Measurements from ENCODE around the gene POLA2. TPM values are rescaled to one million over a fixed set of nuclear protein-coding genes. Genes with fewer than 3 reads are reported as not detected.

The POLA2 gene
- polyA plus RNA-seq, 3 donors from 2014 or later = 10.1 to 11.8 (median 11.8) TPM

- Mint-ChIP-seq H3K27ac (no peak overlapping the region), H3K36me3 (peaks cover 17 to 45% (median 31%) of the 10 kb centered on the region in 3 donors), H3K9me3 (no peaks in the 10 kb centered on the region), H3K27me3 (ENCODE audit: low read depth in 3 of 3) (peaks cover 0 to 2% (median 0%) of the 10 kb centered on the region in 3 donors), H3K4me3 (no peak overlapping the region), H3K4me1 (no peaks in the 10 kb centered on the region)
- no peak for DNase-seq
Observed at GRCh38 chr11:65279741-65280440, 18.1 kb downstream of the POLA2 start.

- Mint-ChIP-seq H3K4me3 (no peak overlapping the region), H3K27ac (no peak overlapping the region), H3K36me3 (peaks cover 17 to 46% (median 31%) of the 10 kb centered on the region in 3 donors), H3K9me3 (no peaks in the 10 kb centered on the region), H3K4me1 (no peaks in the 10 kb centered on the region), H3K27me3 (ENCODE audit: low read depth in 3 of 3) (peaks cover 0 to under 1% (median 0%) of the 10 kb centered on the region in 3 donors)
- DNase-seq = no peak
Observed at GRCh38 chr11:65280646-65281045, 18.9 kb downstream of the POLA2 start.

DNA sequence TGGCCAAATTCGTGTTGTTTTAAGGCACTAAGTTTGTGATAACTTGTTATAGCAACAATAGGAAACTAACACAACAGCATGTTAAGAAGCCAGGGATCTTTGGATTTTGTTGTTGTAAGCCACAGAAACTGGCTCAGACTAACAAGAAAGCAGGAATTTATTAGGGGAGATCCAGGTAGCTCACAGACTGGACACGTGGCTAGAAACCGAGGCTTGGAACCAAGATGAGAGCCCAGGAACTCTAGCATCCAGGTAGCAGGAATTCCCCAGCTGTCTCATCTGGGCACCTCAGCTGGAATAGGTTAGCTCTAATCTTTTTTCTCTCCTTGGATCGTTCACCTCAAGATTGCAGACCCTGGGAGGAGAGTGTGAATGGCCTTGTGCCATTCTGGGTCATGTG lies 24.9 kb downstream of the POLA2 start:
- Mint-ChIP-seq H3K27me3 (ENCODE audit: low read depth in 3 of 3) (peaks cover 0 to 2% (median 0%) of the 10 kb centered on the region in 3 donors), H3K27ac (no peak overlapping the region), H3K4me1 (no peaks in the 10 kb centered on the region), H3K9me3 (no peaks in the 10 kb centered on the region), H3K4me3 (no peak overlapping the region), H3K36me3 (peaks cover 28 to 46% (median 33%) of the 10 kb centered on the region in 3 donors)
- no peak for DNase-seq

GRCh38 chr11:65287601-65288000 lies 25.8 kb downstream of the POLA2 start:
- no peaks in the 10 kb centered on the region for H3K4me1 Mint-ChIP-seq
- H3K9me3 Mint-ChIP-seq = no peaks in the 10 kb centered on the region
- no peak overlapping the region for H3K4me3 Mint-ChIP-seq
- peak overlapping the region in 2 of 6 donors; percentile 5 to 17 for H3K27ac Mint-ChIP-seq
- peaks cover 25 to 43% (median 30%) of the 10 kb centered on the region in 3 donors for H3K36me3 Mint-ChIP-seq
- DNase-seq = no peak
- peaks cover 0 to 2% (median 0%) of the 10 kb centered on the region in 3 donors for H3K27me3 Mint-ChIP-seq (ENCODE audit: low read depth in 3 of 3)

DNA sequence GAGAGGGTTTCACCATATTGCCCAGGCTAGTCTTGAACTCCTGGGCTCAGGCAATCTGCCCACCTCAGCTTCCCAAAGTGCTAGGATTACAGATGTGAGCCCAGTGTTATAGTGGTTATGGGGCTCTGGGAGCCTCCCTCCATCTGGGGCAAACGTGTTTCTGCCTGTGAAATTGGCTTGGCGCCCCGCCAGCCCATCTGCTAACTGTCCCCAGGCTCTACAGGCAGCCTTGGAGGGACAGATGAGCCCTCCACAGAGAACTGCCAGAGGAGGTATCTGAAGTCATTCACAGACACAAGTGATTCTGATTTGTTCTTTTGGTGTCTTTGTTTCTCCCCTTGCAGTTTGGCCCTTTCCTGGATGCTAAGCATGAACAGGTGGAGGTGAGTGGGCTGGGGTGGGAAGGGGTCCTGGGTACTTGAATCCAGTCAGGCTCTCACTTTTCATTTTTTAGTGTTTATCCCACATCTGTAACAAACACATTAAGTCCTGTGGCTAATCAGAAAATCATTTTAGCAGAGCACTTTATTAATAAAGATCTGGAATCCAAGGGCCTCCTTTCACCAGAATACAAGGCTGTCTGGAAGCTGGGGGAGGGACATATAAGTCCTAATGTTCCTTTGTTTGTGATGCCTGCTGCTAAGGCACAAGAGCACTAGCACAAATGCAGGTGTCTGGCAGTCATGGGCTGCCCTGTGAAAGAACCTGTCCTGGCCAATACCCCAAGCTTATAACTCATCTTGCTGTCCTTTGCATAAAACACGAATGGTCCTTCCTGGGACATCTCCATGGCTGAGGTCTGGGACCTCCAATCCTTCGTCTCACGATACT lies 27.2 kb downstream of the POLA2 start:
- peaks cover 25 to 51% (median 36%) of the 10 kb centered on the region in 3 donors for H3K36me3 Mint-ChIP-seq
- DNase-seq = no peak

DNA sequence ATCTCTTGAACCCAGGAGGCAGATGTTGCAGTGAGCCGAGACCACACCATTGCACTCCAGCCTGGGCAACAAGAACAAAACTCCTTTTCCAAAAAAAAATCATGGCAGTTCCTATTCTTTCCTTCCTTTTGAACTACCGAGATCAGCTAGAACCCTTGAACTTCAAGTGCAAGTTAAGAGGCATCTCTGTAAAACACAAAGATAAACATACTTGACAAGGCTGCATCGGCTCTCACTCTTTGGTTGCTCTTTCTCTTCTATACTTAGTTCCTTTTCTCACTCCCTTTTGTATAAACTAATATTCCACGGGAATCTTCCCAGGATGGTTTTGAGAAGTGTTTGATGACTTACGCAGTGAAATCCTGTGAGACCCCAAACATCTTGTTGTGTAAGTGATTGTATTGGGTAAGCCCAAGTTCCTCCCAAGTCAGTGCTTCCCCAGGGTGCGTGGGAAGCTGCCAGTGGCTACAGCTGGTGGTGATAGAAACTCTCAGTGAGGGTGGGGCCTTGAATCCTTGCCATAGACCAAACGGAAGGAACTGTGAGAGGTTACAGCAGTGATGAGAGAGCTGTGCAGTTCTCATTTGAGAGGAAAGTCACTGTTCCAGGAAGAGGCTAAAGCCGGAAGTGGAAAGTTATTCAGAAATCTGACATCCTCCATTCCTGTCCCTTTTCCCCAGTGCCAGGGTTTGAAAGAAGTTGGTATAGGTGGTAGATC lies 28.8 kb downstream of the POLA2 start:
- no peak overlapping the region for H3K4me3 Mint-ChIP-seq
- peaks cover 0 to 2% (median 0%) of the 10 kb centered on the region in 3 donors for H3K27me3 Mint-ChIP-seq (ENCODE audit: low read depth in 3 of 3)
- H3K4me1 Mint-ChIP-seq = no peaks in the 10 kb centered on the region
- peak overlapping the region in 2 of 6 donors; percentile 25 to 40 for H3K27ac Mint-ChIP-seq
- no peaks in the 10 kb centered on the region for H3K9me3 Mint-ChIP-seq
- peaks cover 25 to 66% (median 46%) of the 10 kb centered on the region in 3 donors for H3K36me3 Mint-ChIP-seq
- no peak for DNase-seq

More for the DNA sequence above, 27.2 kb downstream of the POLA2 start:
- H3K9me3 Mint-ChIP-seq = no peaks in the 10 kb centered on the region
- H3K4me3 Mint-ChIP-seq = no peak overlapping the region
- no peak overlapping the region for H3K27ac Mint-ChIP-seq
- peaks cover 0 to 2% (median 0%) of the 10 kb centered on the region in 3 donors for H3K27me3 Mint-ChIP-seq (ENCODE audit: low read depth in 3 of 3)
- no peaks in the 10 kb centered on the region for H3K4me1 Mint-ChIP-seq

- H3K27ac Mint-ChIP-seq = peak overlapping the region in 1 of 6 donors; percentile 53
- peaks cover 33 to 71% (median 50%) of the 10 kb centered on the region in 3 donors for H3K36me3 Mint-ChIP-seq
- H3K4me3 Mint-ChIP-seq = no peak overlapping the region
- H3K27me3 Mint-ChIP-seq (ENCODE audit: low read depth in 3 of 3) = peaks cover 0 to 2% (median 0%) of the 10 kb centered on the region in 3 donors
- H3K9me3 Mint-ChIP-seq = no peaks in the 10 kb centered on the region
- no peaks in the 10 kb centered on the region for H3K4me1 Mint-ChIP-seq
- no peak for DNase-seq
Observed at GRCh38 chr11:65291613-65292012, 29.9 kb downstream of the POLA2 start.

DNA sequence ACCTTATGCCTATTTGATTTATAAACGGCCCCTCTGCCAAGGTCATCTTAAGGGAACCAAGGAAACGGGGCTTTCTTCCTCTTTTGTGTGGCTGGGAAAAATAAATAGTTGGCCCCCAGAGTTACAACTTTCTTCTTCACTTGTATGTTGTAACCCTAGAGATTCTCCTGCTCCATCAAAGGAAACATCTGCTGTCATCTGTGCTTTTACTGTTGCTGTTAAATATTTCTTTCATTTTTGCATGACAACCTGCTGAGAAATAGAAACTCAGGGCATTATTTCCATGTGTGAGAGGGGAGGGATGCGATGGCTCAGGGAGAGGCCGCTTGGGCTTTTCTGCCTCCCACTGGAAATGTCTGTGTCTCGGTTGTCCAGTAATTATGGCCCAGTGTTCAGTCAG lies 31.1 kb downstream of the POLA2 start:
- Mint-ChIP-seq H3K27ac (no peak overlapping the region), H3K36me3 (peaks cover 28 to 62% (median 45%) of the 10 kb centered on the region in 3 donors)

GRCh38 chr11:65293909-65294381 lies 32.2 kb downstream of the POLA2 start:
- peaks cover 0 to 2% (median 0%) of the 10 kb centered on the region in 3 donors for H3K27me3 Mint-ChIP-seq (ENCODE audit: low read depth in 3 of 3)
- H3K9me3 Mint-ChIP-seq = no peaks in the 10 kb centered on the region
- no peak overlapping the region for H3K4me3 Mint-ChIP-seq
- DNase-seq = no peak
- H3K27ac Mint-ChIP-seq = peak overlapping the region in 1 of 6 donors; percentile 61
- peaks cover 28 to 57% (median 45%) of the 10 kb centered on the region in 3 donors for H3K36me3 Mint-ChIP-seq
- H3K4me1 Mint-ChIP-seq = no peaks in the 10 kb centered on the region

More for the DNA sequence above, 31.1 kb downstream of the POLA2 start:
- Mint-ChIP-seq H3K4me3 (no peak overlapping the region), H3K27me3 (ENCODE audit: low read depth in 3 of 3) (peaks cover 0 to 2% (median 0%) of the 10 kb centered on the region in 3 donors), H3K9me3 (no peaks in the 10 kb centered on the region), H3K4me1 (no peaks in the 10 kb centered on the region)
- DNase-seq = no peak

GRCh38 chr11:65295001-65295400 lies 33.2 kb downstream of the POLA2 start:
- peaks cover 22 to 51% (median 40%) of the 10 kb centered on the region in 3 donors for H3K36me3 Mint-ChIP-seq
- no peaks in the 10 kb centered on the region for H3K9me3 Mint-ChIP-seq
- DNase-seq = no peak
- no peak overlapping the region for H3K4me3 Mint-ChIP-seq
- no peaks in the 10 kb centered on the region for H3K4me1 Mint-ChIP-seq
- no peak overlapping the region for H3K27ac Mint-ChIP-seq
- H3K27me3 Mint-ChIP-seq (ENCODE audit: low read depth in 3 of 3) = peaks cover 0 to 2% (median 0%) of the 10 kb centered on the region in 3 donors

- no peak for DNase-seq
- H3K4me3 Mint-ChIP-seq = no peak overlapping the region
- H3K36me3 Mint-ChIP-seq = peaks cover 17 to 46% (median 35%) of the 10 kb centered on the region in 3 donors
- H3K4me1 Mint-ChIP-seq = no peaks in the 10 kb centered on the region
- peaks cover 0 to 2% (median 2%) of the 10 kb centered on the region in 3 donors for H3K27me3 Mint-ChIP-seq (ENCODE audit: low read depth in 3 of 3)
- no peak overlapping the region for H3K27ac Mint-ChIP-seq
- H3K9me3 Mint-ChIP-seq = no peaks in the 10 kb centered on the region
Observed at GRCh38 chr11:65295571-65296341, 34.0 kb downstream of the POLA2 start.

- Mint-ChIP-seq H3K36me3 (peaks cover 7 to 38% (median 26%) of the 10 kb centered on the region in 3 donors), H3K9me3 (no peaks in the 10 kb centered on the region), H3K27me3 (ENCODE audit: low read depth in 3 of 3) (peaks cover 0 to 2% (median 0%) of the 10 kb centered on the region in 3 donors), H3K4me3 (no peak overlapping the region), H3K27ac (no peak overlapping the region), H3K4me1 (no peaks in the 10 kb centered on the region)
- DNase-seq = no peak
Observed at GRCh38 chr11:65297026-65297672, 35.4 kb downstream of the POLA2 start.

Measured in immature natural killer cell (primary cell).